ENCODE data around the gene RREB1. TPM values are rescaled to one million over a fixed set of nuclear protein-coding genes. Genes with fewer than 3 reads are reported as not detected.
A peak's percentile ranks its signal among the peaks of the same experiment; 100 is the strongest.

Gene RREB1
- total and polyA plus RNA-seq, 12 donors: 3.0 to 47.1 (median 36.1) TPM

GRCh38 chr6:7078856-7079255, 28.9 kb upstream of the RREB1 start:
- Histone ChIP-seq H3K27me3 (no peaks in the 10 kb centered on the region), H3K9me3 (no peaks in the 10 kb centered on the region), H3K36me3 (no peaks in the 10 kb centered on the region), H3K4me3 (no peak overlapping the region), H3K4me1 (peaks cover 0 to 5% (median 0%) of the 10 kb centered on the region in 9 donors), H3K27ac (no peak overlapping the region)
- 88 to 92% methylated on average over 6 of the region's 6 CpGs for WGBS, 2 donors
- DNase-seq: no peak
- no peak for TF ChIP-seq CTCF (IDR thresholded peaks at IDR 0.05)
- intact Hi-C loops (cut with DNase I): no loop called here
- no peak for ATAC-seq

GRCh38 chr6:7080311-7080710, 27.4 kb upstream of the RREB1 start:
- no peak for DNase-seq
- H3K36me3 ChIP-seq: no peaks in the 10 kb centered on the region
- ATAC-seq: no peak
- no peak overlapping the region for H3K27ac ChIP-seq
- H3K9me3 ChIP-seq: no peaks in the 10 kb centered on the region
- 75 to 87% methylated on average over 2 of the region's 2 CpGs for WGBS, 2 donors
- intact Hi-C loops (cut with DNase I): no loop called here
- H3K4me1 ChIP-seq: no peaks in the 10 kb centered on the region
- no peak for TF ChIP-seq CTCF (IDR thresholded peaks at IDR 0.05)
- H3K27me3 ChIP-seq: no peaks in the 10 kb centered on the region
- no peak overlapping the region for H3K4me3 ChIP-seq

GRCh38 chr6:7085911-7086310, 21.9 kb upstream of the RREB1 start:
- peak overlapping the region in 2 of 10 donors; percentile 40 for H3K4me3 ChIP-seq

GRCh38 chr6:7086488-7086887, 21.3 kb upstream of the RREB1 start:
- intact Hi-C loops (cut with DNase I): no loop called here
- H3K27me3 ChIP-seq: no peaks in the 10 kb centered on the region
- ATAC-seq: peak in 7 of 8 donors; percentile 75 to 88 (median 85)
- peaks cover 0 to 29% (median 9%) of the 10 kb centered on the region in 9 donors for H3K4me1 ChIP-seq
- H3K9me3 ChIP-seq: no peaks in the 10 kb centered on the region
- peak overlapping the region in 5 of 10 donors; percentile 6 to 59 (median 27) for H3K27ac ChIP-seq
- DNase-seq: peak in 1 of 2 donors; percentile 22
- TF ChIP-seq CTCF (IDR thresholded peaks at IDR 0.05): peak in 5 of 9 donors; percentile 12 to 42 (median 32)
- H3K4me3 ChIP-seq: peak overlapping the region in 9 of 10 donors; percentile 2 to 47 (median 40)
- 37 to 59% methylated on average over 9 of the region's 9 CpGs for WGBS, 2 donors
- H3K36me3 ChIP-seq: no peaks in the 10 kb centered on the region

More at GRCh38 chr6:7085911-7086310, 21.9 kb upstream of the RREB1 start:
- ATAC-seq (peak in 6 of 8 donors; percentile 28 to 68 (median 58)), DNase-seq (peak; percentile 27 to 45)
- Histone ChIP-seq H3K27ac (peak overlapping the region in 4 of 10 donors; percentile 19 to 59 (median 38)), H3K4me1 (peaks cover 0 to 29% (median 9%) of the 10 kb centered on the region in 9 donors), H3K9me3 (no peaks in the 10 kb centered on the region), H3K27me3 (no peaks in the 10 kb centered on the region), H3K36me3 (no peaks in the 10 kb centered on the region)
- WGBS, 2 donors: 76 to 86% methylated on average over 1 of the region's 1 CpG
- intact Hi-C loops (cut with DNase I): no loop called here
- TF ChIP-seq CTCF (IDR thresholded peaks at IDR 0.05): no peak

All from heart right ventricle (tissue), 16 donors.